Measurements from ENCODE around the gene EFNA5. TPM values are rescaled to one million over a fixed set of nuclear protein-coding genes. Genes with fewer than 3 reads are reported as not detected.

EFNA5 gene
- total and polyA plus RNA-seq, 2 donors from 2014 or later, result 5.9 to 54.4 TPM

DNA sequence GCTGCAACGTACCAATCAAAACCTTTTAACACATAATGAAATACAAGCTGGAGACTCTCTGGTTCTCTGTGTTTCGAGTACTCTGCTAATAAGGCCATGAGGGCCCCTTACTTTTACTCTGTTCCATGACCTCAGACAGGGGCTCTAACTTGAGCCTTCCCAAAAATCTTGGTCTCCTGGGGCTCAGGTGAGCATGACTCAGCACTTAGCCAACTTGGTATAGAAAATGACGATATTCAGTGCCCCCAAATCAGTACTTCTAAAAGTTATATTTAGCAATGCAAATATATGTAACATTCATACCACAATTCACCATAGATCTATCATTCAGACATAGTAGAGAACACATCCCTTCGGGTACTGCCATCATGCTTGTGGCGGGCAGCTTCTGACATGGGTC is 278.9 kb downstream of the EFNA5 start:
- DNase-seq (no peak), FAIRE-seq (no peak)
- Histone ChIP-seq H3K9me3 (ENCODE audit: control insufficient read depth in 2 of 3, insufficient read depth in 1 of 3, low read length in 3 of 3) (no peaks in the 10 kb centered on the region), H3K4me1 (ENCODE audit: control insufficient read depth in 2 of 3, insufficient read depth in 2 of 3, low read depth in 1 of 3, low read length in 3 of 3) (peaks cover 0 to 7% (median 7%) of the 10 kb centered on the region in 3 donors), H3K27ac (ENCODE audit: low read depth in 2 of 2, low read length in 2 of 2) (no peak overlapping the region), H3K4me3 (ENCODE audit: low read length in 3 of 3) (no peak overlapping the region), H3K9ac (ENCODE audit: low read length in 3 of 3) (no peak overlapping the region), H3K27me3 (ENCODE audit: control insufficient read depth, insufficient read depth, low read length) (no peaks in the 10 kb centered on the region), H3K36me3 (ENCODE audit: control insufficient read depth in 2 of 3, insufficient read depth in 3 of 3, low read length in 3 of 3) (no peaks in the 10 kb centered on the region)
- intact Hi-C loops (cut with DNase I), result no loop called here
- TF ChIP-seq, protein P1, sequence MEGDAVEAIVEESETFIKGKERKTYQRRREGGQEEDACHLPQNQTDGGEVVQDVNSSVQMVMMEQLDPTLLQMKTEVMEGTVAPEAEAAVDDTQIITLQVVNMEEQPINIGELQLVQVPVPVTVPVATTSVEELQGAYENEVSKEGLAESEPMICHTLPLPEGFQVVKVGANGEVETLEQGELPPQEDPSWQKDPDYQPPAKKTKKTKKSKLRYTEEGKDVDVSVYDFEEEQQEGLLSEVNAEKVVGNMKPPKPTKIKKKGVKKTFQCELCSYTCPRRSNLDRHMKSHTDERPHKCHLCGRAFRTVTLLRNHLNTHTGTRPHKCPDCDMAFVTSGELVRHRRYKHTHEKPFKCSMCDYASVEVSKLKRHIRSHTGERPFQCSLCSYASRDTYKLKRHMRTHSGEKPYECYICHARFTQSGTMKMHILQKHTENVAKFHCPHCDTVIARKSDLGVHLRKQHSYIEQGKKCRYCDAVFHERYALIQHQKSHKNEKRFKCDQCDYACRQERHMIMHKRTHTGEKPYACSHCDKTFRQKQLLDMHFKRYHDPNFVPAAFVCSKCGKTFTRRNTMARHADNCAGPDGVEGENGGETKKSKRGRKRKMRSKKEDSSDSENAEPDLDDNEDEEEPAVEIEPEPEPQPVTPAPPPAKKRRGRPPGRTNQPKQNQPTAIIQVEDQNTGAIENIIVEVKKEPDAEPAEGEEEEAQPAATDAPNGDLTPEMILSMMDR (IDR thresholded peaks at IDR 0.05; ENCODE audit: borderline replicate concordance, extremely low read depth, insufficient read depth), result no peak

DNA sequence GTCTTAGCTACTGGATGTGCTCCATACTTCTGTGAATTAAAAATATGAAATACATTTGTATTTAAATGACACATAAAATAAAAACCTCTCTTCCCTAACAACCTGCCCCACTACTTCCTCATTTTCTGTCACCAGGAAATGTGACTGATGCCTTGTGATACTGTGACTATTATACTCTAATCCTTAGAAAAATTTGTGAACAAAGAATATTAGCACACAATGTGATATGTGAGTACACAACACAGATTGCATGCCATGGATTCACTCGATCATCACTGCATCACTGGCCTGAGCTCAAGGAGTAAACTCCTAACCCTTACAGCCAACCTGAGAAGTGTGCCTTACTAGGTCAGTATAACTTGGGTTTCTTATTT is 281.0 kb downstream of the EFNA5 start:
- Histone ChIP-seq H3K4me3 (ENCODE audit: low read length in 3 of 3) (no peak overlapping the region), H3K36me3 (ENCODE audit: control insufficient read depth in 2 of 3, insufficient read depth in 3 of 3, low read length in 3 of 3) (no peaks in the 10 kb centered on the region), H3K9ac (ENCODE audit: low read length in 3 of 3) (no peak overlapping the region), H3K27me3 (ENCODE audit: control insufficient read depth, insufficient read depth, low read length) (no peaks in the 10 kb centered on the region), H3K4me1 (ENCODE audit: control insufficient read depth in 2 of 3, insufficient read depth in 2 of 3, low read depth in 1 of 3, low read length in 3 of 3) (peaks cover 0 to 7% (median 7%) of the 10 kb centered on the region in 3 donors), H3K9me3 (ENCODE audit: control insufficient read depth in 2 of 3, insufficient read depth in 1 of 3, low read length in 3 of 3) (no peaks in the 10 kb centered on the region), H3K27ac (ENCODE audit: low read depth in 2 of 2, low read length in 2 of 2) (no peak overlapping the region)
- DNase-seq (no peak), FAIRE-seq (no peak)
- intact Hi-C loops (cut with DNase I), result no loop called here
- TF ChIP-seq, protein P1 (IDR thresholded peaks at IDR 0.05; ENCODE audit: borderline replicate concordance, extremely low read depth, insufficient read depth), result no peak

DNA sequence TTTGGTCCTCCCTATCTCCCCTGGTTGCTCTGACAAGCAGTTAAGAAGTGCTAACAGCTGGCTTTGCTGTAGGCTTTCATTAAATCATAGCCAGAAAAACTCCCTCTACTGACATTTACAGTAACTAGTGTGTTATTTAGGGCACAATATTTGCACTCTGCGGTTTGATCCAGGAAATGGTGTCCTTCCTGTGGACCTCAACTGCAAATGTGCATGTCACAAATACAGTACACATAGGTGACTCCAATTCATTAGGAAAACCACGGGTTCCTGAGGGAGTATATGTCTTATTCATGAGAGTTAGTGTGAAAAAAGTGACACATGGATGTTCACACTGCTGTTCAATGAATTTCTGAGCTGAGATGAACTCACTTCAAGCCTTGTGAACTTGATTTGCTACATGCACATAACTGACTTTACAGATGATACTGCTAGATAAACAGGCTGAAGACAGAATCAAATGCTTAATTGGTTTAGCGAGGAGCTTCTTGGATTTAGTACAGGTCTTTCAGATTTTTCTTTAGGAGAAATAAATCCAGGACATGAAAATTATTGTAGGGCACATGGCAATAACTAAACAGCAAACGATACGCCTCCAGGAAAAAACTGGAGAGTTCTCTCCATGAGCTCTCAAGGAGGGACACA is 281.5 kb downstream of the EFNA5 start:
- peak in 3 of 5 donors; percentile 31 to 87 (median 75) for DNase-seq
- Histone ChIP-seq H3K4me1 (ENCODE audit: control insufficient read depth in 2 of 3, insufficient read depth in 2 of 3, low read depth in 1 of 3, low read length in 3 of 3) (peaks cover 0 to 7% (median 7%) of the 10 kb centered on the region in 3 donors), H3K9me3 (ENCODE audit: control insufficient read depth in 2 of 3, insufficient read depth in 1 of 3, low read length in 3 of 3) (no peaks in the 10 kb centered on the region), H3K27ac (ENCODE audit: low read depth in 2 of 2, low read length in 2 of 2) (no peak overlapping the region), H3K9ac (ENCODE audit: low read length in 3 of 3) (no peak overlapping the region), H3K4me3 (ENCODE audit: low read length in 3 of 3) (no peak overlapping the region), H3K27me3 (ENCODE audit: control insufficient read depth, insufficient read depth, low read length) (no peaks in the 10 kb centered on the region), H3K36me3 (ENCODE audit: control insufficient read depth in 2 of 3, insufficient read depth in 3 of 3, low read length in 3 of 3) (no peaks in the 10 kb centered on the region)
- intact Hi-C loops (cut with DNase I), result no loop called here
- TF ChIP-seq, protein P1 (IDR thresholded peaks at IDR 0.05; ENCODE audit: borderline replicate concordance, extremely low read depth, insufficient read depth), result no peak
- FAIRE-seq, result no peak

Measured in kidney (tissue), 14 donors.